HuH-7 (cell line): ENCODE data around the gene GRID2IP.
A peak's percentile ranks its signal among the peaks of the same experiment; 100 is the strongest.

Experiments
- DNase-seq: peaks from one replicate; pipeline ENCODE4 v3.0.0; 2011; ENCODE audit warnings: low spot score

GRID2IP gene

DNA sequence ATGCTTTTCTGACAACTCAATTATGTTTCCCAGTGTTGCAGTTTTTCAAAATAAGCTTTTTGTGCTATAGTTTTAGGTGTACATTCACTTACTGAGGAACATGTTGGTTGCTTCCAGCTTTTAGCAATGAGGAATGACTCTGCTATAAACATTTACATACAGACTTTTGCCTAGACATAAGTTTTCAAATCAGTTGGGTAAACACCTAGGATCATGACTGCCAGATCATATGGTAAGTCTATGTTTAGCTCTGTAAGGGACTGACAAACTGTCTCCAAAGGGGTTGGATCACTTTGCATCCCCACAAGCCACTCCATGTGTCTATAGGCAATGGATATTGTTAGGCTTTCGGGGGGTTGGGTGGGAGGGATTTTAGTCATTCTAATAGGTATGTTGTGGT is 10.8 kb upstream of the GRID2IP start:
- DNase-seq, result no peak

DNA sequence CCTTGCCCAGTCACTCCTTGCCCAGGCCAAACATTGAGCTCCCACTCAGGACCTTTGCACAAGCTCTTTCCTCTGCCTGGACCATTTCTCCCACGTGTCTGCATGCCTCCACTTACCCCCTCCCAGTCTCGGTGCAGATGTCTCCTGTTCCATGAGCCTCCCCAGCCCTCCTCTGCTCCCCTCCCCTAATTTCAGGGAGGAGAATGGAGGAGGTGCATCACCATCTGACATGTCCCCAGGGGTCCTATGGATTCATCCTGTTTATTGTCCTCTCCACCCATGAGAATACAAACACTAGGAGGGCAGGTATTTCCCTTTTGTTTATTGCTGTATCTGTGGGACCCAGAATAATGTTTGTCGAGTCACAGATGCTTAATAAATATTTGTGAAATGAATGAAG is 8.6 kb upstream of the GRID2IP start:
- no peak for DNase-seq

DNA sequence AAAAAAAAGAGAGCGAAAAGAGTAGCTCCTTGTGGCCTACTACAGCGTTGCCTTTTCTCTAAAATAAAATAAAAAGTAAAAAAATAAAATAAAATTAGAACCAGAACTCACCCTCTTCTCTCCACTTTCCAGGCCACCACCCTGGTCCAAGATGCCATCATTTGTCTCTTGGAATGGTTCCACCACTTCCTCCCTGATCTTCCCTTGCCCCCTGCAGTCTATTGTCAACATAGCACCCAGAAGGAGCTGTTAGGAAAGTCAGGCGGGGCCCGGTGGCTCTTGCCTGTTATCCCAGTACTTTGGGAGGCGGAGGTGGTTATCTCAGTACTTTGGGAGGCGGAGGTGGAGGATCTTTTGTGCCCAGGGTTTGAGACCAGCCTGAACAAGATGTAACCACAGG is 7.6 kb upstream of the GRID2IP start:
- peak; percentile 75 for DNase-seq

DNA sequence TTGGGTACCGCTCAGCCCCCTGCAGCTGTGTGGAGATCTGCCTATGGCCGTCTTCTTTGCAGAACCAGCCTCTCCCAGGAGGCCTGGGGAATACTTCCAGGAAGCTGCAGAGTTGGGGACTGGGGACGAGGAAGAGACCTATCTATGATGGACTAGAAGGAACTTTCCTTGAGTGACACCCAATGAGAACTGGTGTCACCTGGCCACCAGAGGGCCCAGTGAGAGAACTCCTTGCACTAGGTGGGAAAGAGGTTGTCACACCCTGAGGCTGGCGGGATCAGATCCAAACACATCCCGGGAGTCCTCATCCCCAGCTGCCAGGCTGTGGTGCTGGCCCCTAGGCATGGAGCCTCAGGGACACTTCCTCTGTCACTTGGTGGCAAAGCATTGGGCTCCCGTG is 4.9 kb upstream of the GRID2IP start:
- peak; percentile 64 for DNase-seq

DNA sequence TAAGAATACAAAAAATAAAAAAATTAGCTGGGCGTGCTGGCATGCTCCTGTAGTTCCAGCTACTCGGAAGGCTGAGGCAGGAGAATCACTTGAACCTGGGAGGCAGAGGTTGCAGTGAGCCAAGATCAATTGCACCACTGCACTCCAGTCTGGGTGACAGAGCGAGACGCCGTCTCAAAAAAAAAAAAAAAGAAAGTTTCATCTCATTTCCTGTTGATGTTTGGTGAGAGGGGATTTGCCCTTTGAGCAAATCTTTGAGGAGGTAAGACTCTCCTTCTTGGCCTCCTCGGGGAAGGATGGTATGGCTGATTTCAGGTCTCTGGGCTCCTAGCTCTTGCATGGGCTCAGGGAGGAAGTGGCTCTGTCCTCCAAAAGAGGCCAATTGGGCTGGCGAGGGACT is 3.6 kb upstream of the GRID2IP start:
- no peak for DNase-seq

DNA sequence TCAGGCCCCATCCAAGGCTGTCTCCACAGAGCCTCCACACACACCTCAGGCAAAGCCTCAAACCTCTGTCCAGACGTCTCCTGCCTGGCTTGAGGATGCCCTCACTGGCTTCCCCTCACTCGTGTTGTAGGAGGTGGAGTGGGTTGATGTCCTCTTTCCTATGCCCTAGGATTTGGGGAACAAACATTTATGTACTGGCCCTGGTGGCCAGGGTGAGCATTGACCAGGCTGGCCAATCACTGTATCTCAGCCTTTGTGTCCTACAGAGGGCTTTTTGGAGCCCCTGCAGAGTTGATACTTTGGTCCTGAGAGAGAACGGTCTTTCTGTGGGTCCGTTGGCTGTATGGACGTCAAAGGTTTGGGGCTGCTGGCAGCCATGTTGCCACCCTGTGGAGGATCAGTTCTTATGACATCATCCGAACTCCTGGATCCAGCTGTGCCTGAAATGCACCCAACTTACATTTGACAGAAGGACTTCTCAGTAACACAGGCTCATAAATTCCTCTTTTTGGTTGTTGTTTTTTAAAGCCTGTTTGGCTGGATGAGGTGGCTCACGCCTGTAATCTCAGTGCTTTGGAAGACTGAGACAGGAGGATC is 2.3 kb upstream of the GRID2IP start:
- DNase-seq, result peak; percentile 56

DNA sequence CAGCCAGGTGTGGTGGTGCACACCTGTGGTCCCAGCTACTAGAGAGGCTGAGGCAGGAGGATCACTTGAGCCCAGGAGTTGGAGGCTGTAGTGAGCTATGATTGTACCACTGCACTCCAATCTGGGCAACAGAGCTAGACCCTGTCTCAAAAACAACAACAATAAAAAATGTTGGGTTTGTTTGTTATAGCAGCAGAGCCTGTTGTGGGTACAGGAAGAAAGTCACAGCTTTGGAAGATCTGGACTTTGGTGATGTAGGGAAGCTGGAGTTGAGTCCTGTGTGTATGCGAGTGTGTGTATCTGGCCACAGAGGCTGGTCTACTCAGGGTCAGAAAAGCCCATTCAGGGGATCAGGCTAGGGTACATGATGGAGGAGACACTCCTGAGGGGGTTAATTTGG is 3.9 kb downstream of the GRID2IP start:
- no peak for DNase-seq

DNA sequence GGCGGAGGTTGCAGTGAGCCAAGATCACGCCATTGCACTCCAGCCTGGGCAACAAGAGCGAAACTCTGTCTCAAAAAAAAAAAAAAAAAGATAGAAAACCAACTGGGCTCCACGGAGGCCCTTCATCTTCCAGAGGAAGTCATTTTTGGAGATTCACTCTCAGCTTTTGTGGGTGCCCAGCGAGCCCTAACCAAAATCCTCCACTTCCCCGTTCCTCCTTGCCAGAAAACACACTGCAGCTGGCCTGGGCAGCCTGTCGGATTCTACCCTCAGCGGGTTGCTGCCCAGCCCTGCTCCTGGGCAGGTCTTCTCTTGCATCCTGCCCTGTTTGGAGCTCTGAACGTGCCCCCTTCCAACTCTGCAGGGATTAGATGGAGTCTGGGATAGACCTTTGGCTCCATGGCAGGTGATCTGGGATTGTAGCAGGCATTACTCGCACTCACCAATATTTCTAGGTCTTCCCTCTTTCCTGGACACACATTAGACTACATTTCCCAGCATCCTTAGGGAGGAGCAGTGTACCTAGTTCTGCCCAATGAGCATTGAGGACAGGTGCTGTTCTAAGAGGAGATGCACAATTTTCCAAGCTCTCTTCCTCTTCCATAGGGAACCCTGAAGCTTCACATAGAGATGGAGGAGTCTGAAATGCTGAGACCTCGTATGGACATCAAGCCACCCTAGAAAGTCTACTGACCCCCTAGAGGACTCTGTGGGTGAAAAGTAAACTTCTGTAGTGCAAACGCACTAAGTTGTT is 4.6 kb downstream of the GRID2IP start:
- DNase-seq, result no peak

DNA sequence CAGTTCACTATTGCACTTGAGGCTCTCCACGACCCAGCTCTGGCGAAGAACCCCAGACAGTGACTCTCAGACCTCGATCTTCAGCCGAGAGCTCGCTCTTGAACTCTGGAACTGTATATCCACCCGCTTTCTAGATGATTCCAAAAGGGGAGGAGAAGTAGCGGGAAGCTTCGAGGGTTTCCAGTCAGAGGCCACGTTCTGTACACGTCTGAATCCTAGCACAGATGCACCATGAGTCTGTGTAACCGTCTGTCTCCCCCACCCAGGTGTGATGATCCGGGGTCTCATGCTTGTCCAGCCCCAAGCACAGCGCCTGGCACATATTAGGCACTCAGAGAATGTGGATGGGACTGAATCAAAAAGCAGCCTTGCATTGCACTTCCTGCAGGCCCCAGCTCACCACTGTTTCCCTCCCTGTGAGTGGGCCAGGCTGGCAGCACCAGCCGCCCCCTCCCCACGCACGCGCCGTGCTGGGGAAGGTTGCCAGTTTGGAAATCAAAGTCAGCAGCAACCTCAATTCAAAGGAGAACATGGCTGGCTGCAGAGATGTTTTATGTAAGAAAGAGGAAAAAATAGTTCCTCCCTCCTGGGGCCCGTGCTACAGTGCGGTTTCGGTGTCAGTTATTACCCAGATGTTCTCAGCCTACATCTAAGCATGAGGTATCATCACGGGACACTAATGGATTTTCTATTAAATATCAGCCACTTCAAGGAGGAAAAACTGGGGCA is 5.7 kb downstream of the GRID2IP start:
- DNase-seq, result no peak

DNA sequence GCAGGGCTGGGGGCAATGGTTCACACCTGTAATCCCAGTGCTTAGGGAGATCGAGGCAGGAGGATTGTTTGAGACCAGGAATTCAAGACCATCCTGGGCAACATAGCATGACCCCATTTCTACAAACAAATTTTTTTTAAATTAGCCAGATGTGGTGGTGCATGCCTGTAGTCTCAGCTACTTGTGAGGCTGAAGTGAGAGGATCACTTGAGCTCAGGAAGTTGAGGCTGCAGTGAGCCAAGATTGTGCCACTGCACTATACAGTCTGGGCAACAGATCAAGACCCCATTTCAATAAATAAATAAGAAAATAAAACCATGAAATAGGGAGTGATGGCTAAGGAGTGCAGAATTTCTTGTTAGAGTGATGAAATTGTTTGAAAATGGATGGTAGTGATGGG is 8.9 kb downstream of the GRID2IP start:
- no peak for DNase-seq

DNA sequence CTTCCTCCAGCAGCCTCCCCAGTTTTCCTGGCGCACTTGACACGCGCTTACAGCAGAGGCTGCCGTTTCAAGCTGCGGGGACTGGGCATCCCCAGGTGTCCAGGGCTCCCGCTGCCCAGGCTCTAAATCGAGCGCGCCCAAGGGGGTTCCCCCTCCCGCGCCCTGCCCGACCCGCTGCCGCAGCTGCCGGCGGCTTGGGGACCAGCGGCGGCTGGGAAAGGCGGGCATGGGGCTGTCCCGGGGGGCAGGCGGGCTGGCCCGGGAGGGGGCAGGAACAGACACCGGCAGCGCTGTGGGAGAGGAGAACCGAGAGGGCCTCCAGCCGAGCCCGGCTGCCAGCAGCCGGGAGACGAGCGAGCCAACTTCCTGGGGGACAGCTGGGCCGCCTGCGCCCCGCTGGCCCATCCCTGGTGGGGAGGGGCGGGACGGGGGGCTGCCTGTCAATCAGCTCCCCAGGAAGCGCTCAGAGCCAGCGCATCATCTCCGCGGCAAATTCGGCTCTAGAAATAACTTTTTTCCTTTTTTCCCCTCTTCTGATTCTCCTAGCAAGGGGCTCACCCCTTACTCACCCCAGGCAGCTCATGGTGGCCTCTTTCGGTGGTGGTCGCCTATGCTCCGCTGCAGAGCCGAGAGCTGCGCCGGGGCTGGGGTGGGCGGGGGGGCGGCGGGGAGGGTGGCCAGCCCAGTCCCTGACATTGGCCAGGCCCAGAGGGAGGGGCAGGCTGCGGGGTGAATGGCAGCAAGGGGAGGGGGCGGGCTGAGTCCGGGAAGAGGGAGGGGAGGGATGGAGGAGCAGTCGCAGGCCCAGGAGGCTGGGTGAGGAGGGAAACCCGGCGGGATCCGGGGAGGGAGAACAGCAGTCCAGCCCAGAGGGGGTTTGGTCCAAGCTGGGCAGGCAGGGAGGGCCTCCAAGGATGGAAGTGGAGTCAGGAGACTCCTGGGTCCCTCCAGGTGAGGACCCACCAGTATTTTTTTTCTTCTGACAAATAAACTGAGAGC is 14.7 kb downstream of the GRID2IP start:
- DNase-seq, result no peak

DNA sequence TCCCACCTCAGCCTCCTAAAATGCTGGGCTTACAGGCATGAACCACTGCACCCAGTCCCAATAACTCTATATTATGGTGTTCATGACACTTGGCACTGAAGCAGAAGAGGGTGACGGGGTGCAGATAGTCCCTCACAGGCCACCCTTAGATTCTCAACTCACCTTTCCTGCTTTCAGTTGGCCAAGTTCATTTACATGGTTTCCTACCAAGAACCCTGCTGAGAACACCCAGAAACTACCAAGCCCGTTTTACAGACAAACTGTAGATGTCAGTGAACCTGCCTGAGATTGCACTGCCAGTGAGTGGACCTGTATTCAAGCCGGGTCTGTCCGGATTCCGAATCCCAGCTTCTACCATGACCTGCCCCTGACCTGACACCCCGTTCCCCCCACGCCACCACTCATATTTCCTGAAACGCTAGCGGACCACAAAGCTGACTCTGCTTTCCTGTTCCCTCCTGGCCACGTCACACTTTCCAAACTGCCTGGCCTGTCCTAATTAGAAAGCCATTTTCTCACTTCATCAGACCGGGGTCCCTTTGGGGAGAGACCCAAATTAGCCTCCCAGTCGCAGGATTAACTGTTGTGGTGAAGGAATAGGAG is 17.3 kb downstream of the GRID2IP start:
- DNase-seq, result no peak

DNA sequence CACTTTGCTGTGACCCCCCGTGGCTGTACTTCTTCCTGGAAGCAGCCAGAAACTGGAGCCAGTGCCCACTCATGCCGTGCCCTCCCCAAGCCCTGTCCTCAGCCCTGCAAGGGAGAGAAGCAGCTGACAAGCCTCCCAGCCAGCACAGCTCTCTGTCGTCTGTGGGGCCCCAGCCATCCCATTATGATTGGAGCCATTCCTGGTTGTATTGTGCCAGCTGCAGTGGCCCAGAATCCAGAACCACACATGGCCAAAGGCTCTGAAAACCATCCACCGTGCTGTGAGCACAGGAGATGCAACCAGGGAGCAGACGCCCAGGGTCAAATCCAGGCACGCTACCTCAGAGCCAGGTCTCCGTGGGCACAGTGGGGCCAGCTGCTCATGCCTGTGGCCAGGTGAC is 18.7 kb downstream of the GRID2IP start:
- no peak for DNase-seq

DNA sequence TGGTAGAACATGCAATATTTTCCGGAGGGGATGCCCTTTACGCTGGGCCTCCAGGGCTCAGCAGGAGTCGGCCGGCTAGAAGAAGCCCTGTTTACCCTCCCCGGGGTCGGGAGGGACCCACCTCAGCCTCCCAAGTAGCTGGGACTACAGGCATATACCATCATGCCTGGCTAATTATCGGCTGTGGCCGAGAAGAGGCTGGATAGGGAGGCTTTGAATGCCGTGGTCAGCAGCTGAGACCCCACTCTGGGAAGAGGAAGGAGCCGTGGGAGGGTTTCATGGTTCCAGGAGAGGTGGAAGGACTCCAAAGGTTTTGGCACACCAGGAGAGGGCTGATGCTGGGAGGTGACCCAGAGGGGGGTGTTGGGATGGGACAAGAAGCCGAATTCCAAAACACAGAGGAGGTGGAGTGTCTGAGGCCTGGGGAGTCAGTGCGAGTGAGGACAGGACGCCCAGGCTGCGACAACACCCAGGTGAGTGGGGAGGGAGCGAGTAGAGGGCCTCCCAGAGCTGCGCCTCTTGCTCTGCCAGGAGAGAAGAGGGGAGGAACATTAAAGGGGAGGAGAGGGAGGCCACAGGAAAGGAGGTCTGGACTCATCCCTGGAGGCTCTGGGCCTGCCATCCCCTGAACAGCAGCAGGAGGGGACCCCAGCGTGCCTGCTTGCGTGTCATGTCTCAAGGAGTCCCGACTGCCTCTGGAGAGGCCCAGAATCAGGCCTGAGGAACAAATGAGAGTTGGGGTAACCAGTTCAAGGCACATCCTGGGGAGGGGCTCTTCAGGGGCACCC is 19.6 kb downstream of the GRID2IP start:
- no peak for DNase-seq

DNA sequence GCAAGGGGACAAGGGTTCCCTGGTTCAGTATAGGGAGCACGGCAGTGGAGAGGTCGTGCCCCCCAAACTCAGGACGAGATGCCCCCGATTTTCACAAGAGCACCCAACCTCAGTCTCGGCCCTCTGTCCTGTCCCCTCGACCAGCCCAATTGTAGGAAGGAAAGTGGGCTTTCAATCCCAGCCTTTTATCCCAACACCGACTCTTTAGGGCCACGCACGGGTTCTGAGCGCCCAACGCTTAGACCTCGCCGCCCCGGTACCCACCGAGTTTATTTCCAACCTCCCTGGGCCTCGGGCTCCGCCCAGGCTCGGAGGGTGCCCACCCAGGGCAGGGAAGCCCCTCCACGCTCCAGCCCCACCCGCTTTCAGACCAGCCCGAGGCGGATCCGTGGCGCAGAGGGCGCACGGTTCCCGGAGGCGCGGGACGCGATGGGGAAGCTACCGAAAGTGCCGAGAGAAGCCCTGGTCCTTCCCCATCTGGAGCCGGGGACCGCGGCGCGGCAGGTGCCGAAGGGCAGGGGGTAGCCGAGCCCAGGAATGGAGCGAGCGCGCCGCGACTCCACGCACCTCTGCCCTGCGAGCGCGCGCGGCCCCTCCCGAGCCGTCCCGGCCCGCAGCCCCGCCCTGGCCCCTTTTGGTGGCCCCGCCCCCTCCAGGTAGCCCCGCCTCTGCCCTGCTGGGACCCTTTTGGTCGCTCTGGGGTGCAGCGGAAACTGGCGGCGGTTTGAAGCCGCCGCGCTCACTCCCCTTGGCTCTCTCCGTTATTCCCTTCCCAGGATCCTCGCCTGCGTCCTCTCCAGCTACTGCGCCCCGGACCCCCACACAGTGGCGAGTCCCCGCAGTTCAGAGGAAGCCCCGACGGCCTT is 20.4 kb downstream of the GRID2IP start:
- DNase-seq, result peak; percentile 51

DNA sequence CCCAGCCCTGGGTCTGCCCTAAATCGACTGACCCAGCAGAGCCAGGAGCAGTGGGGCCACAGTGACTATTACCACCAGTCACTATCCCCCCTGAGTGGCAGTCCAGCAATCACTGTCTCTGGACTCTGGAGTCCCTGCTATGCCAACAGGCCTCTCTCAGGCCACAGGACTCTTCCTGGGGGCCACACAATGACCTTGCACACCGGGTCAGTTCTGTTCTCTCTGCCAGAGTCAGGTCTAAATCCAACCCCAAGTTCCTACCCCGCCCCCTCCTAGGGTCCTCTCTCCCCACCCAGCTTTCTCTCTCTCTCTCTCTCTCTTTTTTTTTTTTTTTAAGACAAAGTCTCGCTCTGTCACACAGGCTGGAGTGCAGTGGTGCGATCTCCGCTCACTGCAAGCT is 21.6 kb downstream of the GRID2IP start:
- no peak for DNase-seq

DNA sequence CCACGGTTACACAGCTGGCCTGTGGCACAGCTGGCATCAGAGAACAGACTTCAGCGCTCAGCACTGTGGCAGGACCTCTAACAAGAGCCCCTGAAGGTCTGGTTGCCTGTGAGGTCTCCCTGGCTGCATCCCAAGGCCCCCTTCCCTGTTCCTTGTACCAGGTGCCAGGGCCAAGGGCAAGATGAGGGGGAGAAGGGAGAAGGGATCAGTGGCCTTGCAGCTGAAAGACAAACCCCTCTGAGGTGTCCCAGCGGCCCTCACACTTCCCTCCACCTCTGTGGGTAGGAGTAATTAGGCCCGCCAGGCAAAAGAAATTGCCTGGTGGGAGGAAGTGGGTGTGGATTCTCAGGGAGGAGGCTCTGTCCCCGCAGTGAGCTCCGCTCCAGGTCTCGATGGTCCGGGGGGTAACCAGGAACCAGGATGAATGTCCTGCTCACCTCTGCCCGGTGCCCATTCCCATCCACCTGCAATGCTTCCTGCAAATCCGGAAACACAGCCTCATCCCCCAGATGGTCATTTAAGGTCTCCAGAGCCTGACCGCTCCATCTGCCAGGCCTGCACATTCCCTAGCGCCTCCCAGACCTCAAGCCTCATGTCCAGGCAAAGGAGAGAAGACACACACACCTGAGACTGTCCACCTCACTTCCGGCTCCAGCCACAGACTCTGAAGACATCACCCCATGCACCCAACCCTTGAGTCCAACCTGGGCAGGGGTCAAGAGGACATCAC is 22.7 kb downstream of the GRID2IP start:
- DNase-seq, result no peak

DNA sequence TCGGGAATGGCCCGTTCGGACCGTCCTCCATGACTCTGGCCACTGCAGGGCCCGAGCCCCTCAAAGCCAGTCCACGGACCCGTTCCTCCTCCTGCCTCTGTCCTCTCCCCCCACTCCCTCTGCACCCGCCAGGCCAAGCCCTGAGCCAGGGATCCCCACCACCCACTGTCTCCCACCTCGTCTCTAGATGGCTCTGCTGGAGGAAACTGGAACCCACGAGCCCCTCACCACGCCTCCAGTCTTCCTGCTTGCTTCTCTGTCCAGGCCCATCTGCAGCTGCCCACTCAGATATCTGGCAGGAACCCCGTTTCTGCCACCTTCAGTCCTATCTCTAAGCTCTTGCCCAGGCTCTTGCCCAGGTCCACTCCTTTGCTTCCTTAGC is 24.3 kb downstream of the GRID2IP start:
- DNase-seq, result no peak
